Immature natural killer cell (primary cell): ENCODE measurements around the gene SLC11A1. TPM values are rescaled to one million over a fixed set of nuclear protein-coding genes. Genes with fewer than 3 reads are reported as not detected.

Experiments
- DNase-seq, 3 donors: peaks; one replicate each; pipeline ENCODE4 v3.0.0; 2022; ENCODE audit warnings: mixed read lengths in 1 of 3
- H3K27ac Mint-ChIP-seq, 6 donors: one replicate each; pipeline ENCODE4 v1.8.0; 2020; ENCODE audit warnings: mixed read lengths in 6 of 6, mild to moderate bottlenecking in 5 of 6, inconsistent platforms in 4 of 6, moderate library complexity in 3 of 6
- H3K27me3 Mint-ChIP-seq, 3 donors: one replicate each; pipeline ENCODE4 v1.8.0; 2020 to 2021; ENCODE audit warnings: low read depth in 3 of 3, mild to moderate bottlenecking in 3 of 3, mixed read lengths in 3 of 3, moderate library complexity in 3 of 3, inconsistent platforms in 1 of 3
- H3K36me3 Mint-ChIP-seq, 3 donors: one replicate each; pipeline ENCODE4 v1.8.0; 2020; ENCODE audit warnings: mixed read lengths in 3 of 3, inconsistent platforms in 2 of 3, mild to moderate bottlenecking in 2 of 3
- H3K4me1 Mint-ChIP-seq, 2 donors: one replicate each; pipeline ENCODE4 v1.8.0; 2020; ENCODE audit warnings: inconsistent platforms in 2 of 2, mild to moderate bottlenecking in 2 of 2, mixed read lengths in 2 of 2, moderate library complexity in 1 of 2
- H3K4me3 Mint-ChIP-seq, 5 donors: one replicate each; pipeline ENCODE4 v1.8.0; 2020; ENCODE audit warnings: mild to moderate bottlenecking in 5 of 5, mixed read lengths in 5 of 5, inconsistent platforms in 3 of 5, moderate library complexity in 3 of 5
- H3K9me3 Mint-ChIP-seq, 6 donors: one replicate each; pipeline ENCODE4 v1.8.0; 2020; ENCODE audit warnings: mild to moderate bottlenecking in 6 of 6, mixed read lengths in 6 of 6, inconsistent platforms in 4 of 6, moderate library complexity in 3 of 6
- polyA plus RNA-seq, 3 donors: library from polyadenylated mRNA; unstranded; fragments of 300-500 nt; fragmentation: Illumina TruSeq; gene quantifications; one replicate each; pipeline ENCODE4 v1.2.3, GENCODE V29; 2021

SLC11A1 gene
- polyA plus RNA-seq, 3 donors from 2014 or later = 0.66 to 1.8 (median 1.2) TPM

- Mint-ChIP-seq H3K9me3 (no peaks in the 10 kb centered on the region), H3K27ac (peak overlapping the region in 1 of 6 donors; percentile 45), H3K27me3 (peaks cover 18 to 31% (median 23%) of the 10 kb centered on the region in 3 donors), H3K36me3 (no peaks in the 10 kb centered on the region), H3K4me1 (peaks cover 60 to 63% of the 10 kb centered on the region in 2 donors), H3K4me3 (peak overlapping the region in 1 of 5 donors; percentile 25)
- no peak for DNase-seq
Observed at GRCh38 chr2:218392891-218393462, 10.9 kb downstream of the SLC11A1 start.

GRCh38 chr2:218393750-218394290 is 11.7 kb downstream of the SLC11A1 start:
- Mint-ChIP-seq H3K36me3 (no peaks in the 10 kb centered on the region), H3K27ac (peak overlapping the region in 5 of 6 donors; percentile 42 to 95 (median 71)), H3K27me3 (peaks cover 21 to 36% (median 29%) of the 10 kb centered on the region in 3 donors), H3K4me1 (peaks cover 62 to 65% of the 10 kb centered on the region in 2 donors), H3K9me3 (no peaks in the 10 kb centered on the region), H3K4me3 (peak overlapping the region; percentile 46 to 65 (median 58))
- peak; percentile 62 to 74 (median 72) for DNase-seq

- peaks cover 59% of the 10 kb centered on the region in 2 donors for H3K4me1 Mint-ChIP-seq
- no peaks in the 10 kb centered on the region for H3K9me3 Mint-ChIP-seq
- H3K27ac Mint-ChIP-seq = peak overlapping the region; percentile 39 to 95 (median 83)
- DNase-seq = peak; percentile 36 to 52 (median 39)
- H3K36me3 Mint-ChIP-seq = no peaks in the 10 kb centered on the region
- peaks cover 21 to 42% (median 34%) of the 10 kb centered on the region in 3 donors for H3K27me3 Mint-ChIP-seq
- H3K4me3 Mint-ChIP-seq = peak overlapping the region; percentile 58 to 91 (median 65)
Observed at GRCh38 chr2:218394298-218395089, 12.4 kb downstream of the SLC11A1 start.

- H3K4me1 Mint-ChIP-seq = peaks cover 53% of the 10 kb centered on the region in 2 donors
- no peaks in the 10 kb centered on the region for H3K36me3 Mint-ChIP-seq
- H3K27me3 Mint-ChIP-seq = peaks cover 21 to 44% (median 37%) of the 10 kb centered on the region in 3 donors
Observed at GRCh38 chr2:218395090-218395444, 13.0 kb downstream of the SLC11A1 start.

GRCh38 chr2:218395456-218395825 is 13.4 kb downstream of the SLC11A1 start:
- Mint-ChIP-seq H3K4me1 (peaks cover 49% of the 10 kb centered on the region in 2 donors), H3K27me3 (peaks cover 21 to 45% (median 37%) of the 10 kb centered on the region in 3 donors), H3K4me3 (peak overlapping the region; percentile 72 to 95 (median 91)), H3K27ac (peak overlapping the region; percentile 85 to 99 (median 92)), H3K36me3 (no peaks in the 10 kb centered on the region), H3K9me3 (no peaks in the 10 kb centered on the region)
- no peak for DNase-seq

More at GRCh38 chr2:218395090-218395444, 13.0 kb downstream of the SLC11A1 start:
- Mint-ChIP-seq H3K27ac (peak overlapping the region; percentile 39 to 95 (median 82)), H3K4me3 (peak overlapping the region; percentile 43 to 91 (median 65)), H3K9me3 (no peaks in the 10 kb centered on the region)
- DNase-seq = no peak

- Mint-ChIP-seq H3K27ac (peak overlapping the region; percentile 94 to 99 (median 98)), H3K36me3 (no peaks in the 10 kb centered on the region), H3K4me1 (peaks cover 48 to 49% of the 10 kb centered on the region in 2 donors), H3K4me3 (peak overlapping the region; percentile 89 to 95 (median 94)), H3K9me3 (no peaks in the 10 kb centered on the region), H3K27me3 (peaks cover 21 to 45% (median 37%) of the 10 kb centered on the region in 3 donors)
- DNase-seq = peak; percentile 94 to 95 (median 94)
Observed at GRCh38 chr2:218395826-218396687, 14.0 kb downstream of the SLC11A1 start.

GRCh38 chr2:218396688-218397462 is 14.8 kb downstream of the SLC11A1 start:
- H3K9me3 Mint-ChIP-seq = no peaks in the 10 kb centered on the region
- H3K4me1 Mint-ChIP-seq = peaks cover 54 to 55% of the 10 kb centered on the region in 2 donors
- H3K27ac Mint-ChIP-seq = peak overlapping the region; percentile 94 to 99 (median 98)
- peak; percentile 87 to 90 (median 88) for DNase-seq
- H3K36me3 Mint-ChIP-seq = no peaks in the 10 kb centered on the region
- H3K4me3 Mint-ChIP-seq = peak overlapping the region; percentile 89 to 95 (median 94)
- H3K27me3 Mint-ChIP-seq = peaks cover 21 to 45% (median 37%) of the 10 kb centered on the region in 3 donors

- Mint-ChIP-seq H3K36me3 (no peaks in the 10 kb centered on the region), H3K4me3 (peak overlapping the region; percentile 89 to 95 (median 94)), H3K27ac (peak overlapping the region; percentile 94 to 99 (median 98)), H3K27me3 (peaks cover 19 to 45% (median 37%) of the 10 kb centered on the region in 3 donors), H3K9me3 (no peaks in the 10 kb centered on the region), H3K4me1 (peaks cover 54 to 56% of the 10 kb centered on the region in 2 donors)
- no peak for DNase-seq
Observed at GRCh38 chr2:218397463-218397819, 15.4 kb downstream of the SLC11A1 start.

GRCh38 chr2:218397820-218398436 is 15.9 kb downstream of the SLC11A1 start:
- Mint-ChIP-seq H3K4me3 (peak overlapping the region; percentile 89 to 95 (median 94)), H3K4me1 (peaks cover 54 to 55% of the 10 kb centered on the region in 2 donors), H3K27me3 (peaks cover 18 to 45% (median 37%) of the 10 kb centered on the region in 3 donors), H3K27ac (peak overlapping the region; percentile 94 to 99 (median 98)), H3K36me3 (no peaks in the 10 kb centered on the region), H3K9me3 (no peaks in the 10 kb centered on the region)
- DNase-seq = peak; percentile 75 to 80 (median 76)

GRCh38 chr2:218398437-218399390 is 16.6 kb downstream of the SLC11A1 start:
- DNase-seq = peak; percentile 74 to 78 (median 77)
- Mint-ChIP-seq H3K27ac (peak overlapping the region; percentile 94 to 99 (median 98)), H3K4me1 (peaks cover 55 to 56% of the 10 kb centered on the region in 2 donors), H3K36me3 (peaks cover 0 to 6% (median 0%) of the 10 kb centered on the region in 3 donors), H3K4me3 (peak overlapping the region; percentile 89 to 95 (median 94)), H3K9me3 (no peaks in the 10 kb centered on the region), H3K27me3 (peaks cover 23 to 46% (median 36%) of the 10 kb centered on the region in 3 donors)

GRCh38 chr2:218399391-218400166 is 17.5 kb downstream of the SLC11A1 start, which contains the start of gene CTDSP1:
Gene CTDSP1 (plus strand): TSS chr2:218399868. CDS start chr2:218400091, 223 bp downstream.
- peak within 1 kb of the TSS; percentile 87 to 95 (median 94) for H3K27ac Mint-ChIP-seq
- no peaks in the 10 kb centered on the region for H3K9me3 Mint-ChIP-seq
- DNase-seq = peak; percentile 94 to 96 (median 95)
- peaks cover 21 to 43% (median 33%) of the 10 kb centered on the region in 3 donors for H3K27me3 Mint-ChIP-seq
- peaks cover 0 to 10% (median 4%) of the 10 kb centered on the region in 3 donors for H3K36me3 Mint-ChIP-seq
- H3K4me3 Mint-ChIP-seq = peak within 1 kb of the TSS; percentile 94 to 96 (median 94)
- H3K4me1 Mint-ChIP-seq = peaks cover 55 to 56% of the 10 kb centered on the region in 2 donors
